ENCODE measurements around the gene RPTOR.

DNA sequence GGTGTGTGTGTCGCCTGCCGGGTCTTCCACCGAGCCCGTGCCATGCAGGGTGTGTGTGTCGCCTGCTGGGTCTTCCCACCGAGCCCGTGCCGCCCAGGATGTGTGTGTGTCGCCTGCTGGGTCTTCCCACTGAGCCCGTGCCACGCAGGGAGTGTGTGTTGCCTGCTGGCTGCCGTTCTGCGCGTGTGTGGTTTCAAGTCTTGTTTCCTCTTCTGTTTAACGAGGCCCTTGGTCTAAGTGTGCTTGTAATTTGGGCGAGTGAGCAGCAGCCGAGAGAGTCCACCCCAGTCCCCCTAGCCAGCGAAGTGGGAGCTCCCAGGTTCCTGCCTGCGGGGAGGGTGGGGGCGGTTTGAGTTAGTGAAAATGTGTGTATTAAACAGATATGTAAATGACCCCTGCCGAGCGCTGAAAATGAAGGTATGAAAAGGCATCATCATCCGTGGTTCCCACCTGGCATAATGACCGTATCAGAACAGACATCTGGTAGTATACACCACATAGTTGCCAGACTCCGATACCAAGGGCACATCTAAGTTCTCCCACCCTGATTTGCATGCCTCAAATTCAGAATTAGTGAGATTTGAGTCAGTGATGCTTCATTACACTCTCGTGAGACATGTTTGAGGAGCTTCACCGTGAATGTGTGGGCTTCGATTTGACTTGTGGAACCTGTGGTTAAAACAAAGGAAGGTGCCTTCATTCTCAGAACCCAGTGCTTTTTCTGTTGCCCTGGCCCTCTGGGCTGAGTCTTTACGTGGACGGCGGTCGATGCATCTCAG, 332.5 kb downstream of the RPTOR start:
- TF ChIP-seq SPI1 (IDR thresholded peaks at IDR 0.05; ENCODE audit: low read depth, low read length), result no peak
- TF ChIP-seq POLR2A (IDR thresholded peaks at IDR 0.05; ENCODE audit: low read depth, low read length), result no peak
- peak; percentile 99 for TF ChIP-seq POU2F2 (IDR thresholded peaks at IDR 0.05; ENCODE audit: low read depth, low read length)
- TF ChIP-seq POLR2AphosphoS5 (IDR thresholded peaks at IDR 0.05; ENCODE audit: low read depth, low read length), result no peak
- no peak for TF ChIP-seq TAF1 (IDR thresholded peaks at IDR 0.05; ENCODE audit: low read depth, low read length)
- no peak for TF ChIP-seq PAX5 (IDR thresholded peaks at IDR 0.05; ENCODE audit: insufficient read depth, low read length, severe bottlenecking)

All from GM12891 (cell line).